MM.1S (cell line): ENCODE measurements around the gene DMWD.

Experiments
- EZH2 ChIP-seq: fragments of 300-600 bp; sonication (generic); optimal IDR thresholded peaks from 2 replicates; pipeline ENCODE3; 2017; ENCODE audit warnings: low read depth, mild to moderate bottlenecking, antibody characterized with exemption, low read length, mixed read lengths
- TF ChIP-seq, protein P1 (sequence below): fragments of 300-600 bp; sonication (generic); IDR thresholded peaks from 2 replicates; pipeline ENCODE4 v1.5.1; 2016; ENCODE audit warnings: antibody characterized with exemption, low read length, mixed read lengths

DNA sequence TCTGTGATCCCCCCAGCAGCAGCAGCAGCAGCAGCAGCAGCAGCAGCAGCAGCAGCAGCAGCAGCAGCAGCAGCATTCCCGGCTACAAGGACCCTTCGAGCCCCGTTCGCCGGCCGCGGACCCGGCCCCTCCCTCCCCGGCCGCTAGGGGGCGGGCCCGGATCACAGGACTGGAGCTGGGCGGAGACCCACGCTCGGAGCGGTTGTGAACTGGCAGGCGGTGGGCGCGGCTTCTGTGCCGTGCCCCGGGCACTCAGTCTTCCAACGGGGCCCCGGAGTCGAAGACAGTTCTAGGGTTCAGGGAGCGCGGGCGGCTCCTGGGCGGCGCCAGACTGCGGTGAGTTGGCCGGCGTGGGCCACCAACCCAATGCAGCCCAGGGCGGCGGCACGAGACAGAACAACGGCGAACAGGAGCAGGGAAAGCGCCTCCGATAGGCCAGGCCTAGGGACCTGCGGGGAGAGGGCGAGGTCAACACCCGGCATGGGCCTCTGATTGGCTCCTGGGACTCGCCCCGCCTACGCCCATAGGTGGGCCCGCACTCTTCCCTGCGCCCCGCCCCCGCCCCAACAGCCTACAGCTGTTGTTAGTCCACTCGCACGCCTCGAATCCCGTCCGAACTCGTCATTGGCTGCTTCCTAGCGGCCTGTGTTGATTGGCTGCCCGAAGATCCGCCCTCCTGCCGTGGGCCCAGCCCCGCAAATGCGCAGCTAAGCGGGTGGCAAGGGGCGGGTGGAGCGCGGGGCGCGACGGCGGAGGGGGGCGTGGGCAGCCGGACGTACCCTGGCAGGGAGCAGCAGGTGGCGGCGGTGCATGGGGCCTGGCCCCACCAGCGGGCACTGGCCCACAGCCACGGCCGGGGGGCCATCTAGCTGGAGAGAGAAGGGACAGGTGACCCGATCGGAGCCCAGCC is 22.2 kb downstream of the DMWD start:
- TF ChIP-seq, protein P1, sequence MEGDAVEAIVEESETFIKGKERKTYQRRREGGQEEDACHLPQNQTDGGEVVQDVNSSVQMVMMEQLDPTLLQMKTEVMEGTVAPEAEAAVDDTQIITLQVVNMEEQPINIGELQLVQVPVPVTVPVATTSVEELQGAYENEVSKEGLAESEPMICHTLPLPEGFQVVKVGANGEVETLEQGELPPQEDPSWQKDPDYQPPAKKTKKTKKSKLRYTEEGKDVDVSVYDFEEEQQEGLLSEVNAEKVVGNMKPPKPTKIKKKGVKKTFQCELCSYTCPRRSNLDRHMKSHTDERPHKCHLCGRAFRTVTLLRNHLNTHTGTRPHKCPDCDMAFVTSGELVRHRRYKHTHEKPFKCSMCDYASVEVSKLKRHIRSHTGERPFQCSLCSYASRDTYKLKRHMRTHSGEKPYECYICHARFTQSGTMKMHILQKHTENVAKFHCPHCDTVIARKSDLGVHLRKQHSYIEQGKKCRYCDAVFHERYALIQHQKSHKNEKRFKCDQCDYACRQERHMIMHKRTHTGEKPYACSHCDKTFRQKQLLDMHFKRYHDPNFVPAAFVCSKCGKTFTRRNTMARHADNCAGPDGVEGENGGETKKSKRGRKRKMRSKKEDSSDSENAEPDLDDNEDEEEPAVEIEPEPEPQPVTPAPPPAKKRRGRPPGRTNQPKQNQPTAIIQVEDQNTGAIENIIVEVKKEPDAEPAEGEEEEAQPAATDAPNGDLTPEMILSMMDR = peak; percentile 88
- no peak for TF ChIP-seq EZH2
